K562 (cell line): ENCODE measurements around the gene MARVELD1.

Source experiments
- BRF1 ChIP-seq: IDR thresholded peaks from 3 replicates; pipeline ENCODE4 v1.6.1; 2011; ENCODE audit warnings: borderline replicate concordance, mild to moderate bottlenecking; ENCODE audit not compliant: insufficient read length; ENCODE audit errors: extremely low read depth
- E4F1 ChIP-seq: fragments of 250-450 bp; sonication (Bioruptor Pico); IDR thresholded peaks from 2 replicates; pipeline ENCODE4 v1.5.0; 2021; ENCODE audit warnings: mild to moderate bottlenecking, borderline replicate concordance
- ETV6 ChIP-seq, 3 experiments: fragments of 150-350 bp in 1 of 3; sonication (generic) in 1 of 3; formaldehyde crosslinking in 1 of 3; IDR thresholded peaks; 2 replicates each; pipeline versions ENCODE4 v1.6.1 to v1.8.0; 2014 to 2022; ENCODE audit warnings: borderline replicate concordance in 2 of 3, low read depth in 2 of 3, antibody characterized with exemption in 1 of 3, low read length in 1 of 3, mild to moderate bottlenecking in 1 of 3, missing genetic modification reagents in 1 of 3
- HDGF ChIP-seq: fragments of 450-650 bp; IDR thresholded peaks from 2 replicates; pipeline ENCODE4 v1.6.1; 2016
- LARP7 ChIP-seq: fragments of 450-650 bp; IDR thresholded peaks from 2 replicates; pipeline ENCODE4 v1.6.1; 2016
- MAZ ChIP-seq, 2 experiments: fragments of 450-650 bp in 1 of 2; sonication (generic) in 1 of 2; formaldehyde crosslinking; IDR thresholded peaks in 1 of 2; conservative IDR thresholded peaks in 1 of 2; 2 replicates each; pipeline versions ENCODE4 v1.4.0 to v1.5.0; 2020; ENCODE audit warnings: mild to moderate bottlenecking in 1 of 2, missing genetic modification reagents in 1 of 2
- MYNN ChIP-seq, 2 experiments: sonication (generic); formaldehyde crosslinking in 1 of 2; IDR thresholded peaks; 2 replicates each; pipeline versions ENCODE4 v1.5.0 to v1.6.1; 2016 to 2020; ENCODE audit warnings: antibody characterized with exemption in 1 of 2, missing genetic modification reagents in 1 of 2
- YY1 ChIP-seq, 3 experiments: IDR thresholded peaks; 2 replicates each; pipeline ENCODE4 v1.6.1; 2011; ENCODE audit warnings: low read length in 2 of 3, mild to moderate bottlenecking in 2 of 3, moderate library complexity in 2 of 3, borderline replicate concordance in 1 of 3, control low read depth in 1 of 3, low read depth in 1 of 3; ENCODE audit not compliant: insufficient read depth in 3 of 3, insufficient replicate concordance in 2 of 3, control insufficient read depth in 1 of 3, insufficient read length in 1 of 3; ENCODE audit errors: extremely low read depth in 1 of 3
- ZFX ChIP-seq: sonication (generic); formaldehyde crosslinking; IDR thresholded peaks from 2 replicates; pipeline ENCODE4 v1.8.0; 2022; ENCODE audit warnings: mild to moderate bottlenecking, missing genetic modification reagents, moderate library complexity
- TF ChIP-seq, protein P1 (sequence below): fragments of 250-450 bp; sonication (Bioruptor Pico); IDR thresholded peaks from 2 replicates; pipeline ENCODE4 v1.8.0; 2022; ENCODE audit warnings: inconsistent platforms

GRCh38 chr10:97737770-97738265, 24.3 kb downstream of the MARVELD1 start:
- no peak for TF ChIP-seq ETV6 (IDR thresholded peaks at IDR 0.05; ENCODE audit: borderline replicate concordance in 1 of 2, low read depth in 2 of 2, low read length in 1 of 2)
- TF ChIP-seq ETV6 (CRISPR knock-in tag; IDR thresholded peaks at IDR 0.05; ENCODE audit: borderline replicate concordance): no peak
- TF ChIP-seq MYNN (IDR thresholded peaks at IDR 0.05): no peak
- TF ChIP-seq MYNN (CRISPR knock-in tag; IDR thresholded peaks at IDR 0.05): no peak
- no peak for TF ChIP-seq MAZ (CRISPR knock-in tag; conservative IDR thresholded peaks at IDR 0.05 in 1 of 2, IDR thresholded peaks at IDR 0.05 in 1 of 2)
- TF ChIP-seq ZFX: no peak
- no peak for TF ChIP-seq E4F1 (CRISPR knock-in tag)
- TF ChIP-seq, protein P1, sequence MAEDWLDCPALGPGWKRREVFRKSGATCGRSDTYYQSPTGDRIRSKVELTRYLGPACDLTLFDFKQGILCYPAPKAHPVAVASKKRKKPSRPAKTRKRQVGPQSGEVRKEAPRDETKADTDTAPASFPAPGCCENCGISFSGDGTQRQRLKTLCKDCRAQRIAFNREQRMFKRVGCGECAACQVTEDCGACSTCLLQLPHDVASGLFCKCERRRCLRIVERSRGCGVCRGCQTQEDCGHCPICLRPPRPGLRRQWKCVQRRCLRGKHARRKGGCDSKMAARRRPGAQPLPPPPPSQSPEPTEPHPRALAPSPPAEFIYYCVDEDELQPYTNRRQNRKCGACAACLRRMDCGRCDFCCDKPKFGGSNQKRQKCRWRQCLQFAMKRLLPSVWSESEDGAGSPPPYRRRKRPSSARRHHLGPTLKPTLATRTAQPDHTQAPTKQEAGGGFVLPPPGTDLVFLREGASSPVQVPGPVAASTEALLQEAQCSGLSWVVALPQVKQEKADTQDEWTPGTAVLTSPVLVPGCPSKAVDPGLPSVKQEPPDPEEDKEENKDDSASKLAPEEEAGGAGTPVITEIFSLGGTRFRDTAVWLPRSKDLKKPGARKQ (CRISPR knock-in tag): no peak
- no peak for TF ChIP-seq LARP7
- TF ChIP-seq HDGF: no peak
- no peak for TF ChIP-seq YY1 (IDR thresholded peaks at IDR 0.05; ENCODE audit: borderline replicate concordance in 1 of 3, control insufficient read depth in 1 of 3, extremely low read depth in 1 of 3, insufficient read depth in 3 of 3, insufficient read length in 1 of 3, insufficient replicate concordance in 2 of 3, low read depth in 1 of 3, low read length in 2 of 3)
- TF ChIP-seq BRF1: no peak
